ACC112 (cell line): Measurements from ENCODE around the gene CTXND2.
"Not testable (repeated sequence)": the region's sequence is repeated elsewhere in the genome, so short reads cannot be mapped to it uniquely, and the experiment has no call there.

ENCODE experiments used
- H2AFZ ChIP-seq: fragments of 200-600 bp; sonication (generic); one replicate; pipeline ENCODE4 v1.6.0; 2017; ENCODE audit warnings: antibody characterized with exemption, low read length; ENCODE audit not compliant: unreplicated experiment
- H3K27ac ChIP-seq: fragments of 200-600 bp; sonication (generic); 2 replicates; pipeline ENCODE4 v1.5.1; 2014; ENCODE audit warnings: low read depth, mild to moderate bottlenecking, antibody characterized with exemption, low read length, moderate library complexity
- H3K27me3 ChIP-seq: fragments of 200-600 bp; sonication (generic); 2 replicates; pipeline ENCODE4 v1.6.1; 2014; ENCODE audit warnings: mild to moderate bottlenecking, antibody characterized with exemption, low read length, moderate library complexity, mixed read lengths; ENCODE audit not compliant: insufficient read depth
- H3K36me3 ChIP-seq: fragments of 200-600 bp; sonication (generic); 2 replicates; pipeline ENCODE4 v1.6.1; 2016; ENCODE audit warnings: mild to moderate bottlenecking, antibody characterized with exemption, low read length, moderate library complexity, mixed read lengths; ENCODE audit not compliant: insufficient read depth
- H3K4me1 ChIP-seq: fragments of 200-600 bp; sonication (generic); one replicate; pipeline ENCODE4 v1.6.1; 2016; ENCODE audit warnings: low read length, mixed read lengths; ENCODE audit not compliant: insufficient read depth, unreplicated experiment, control insufficient read depth
- H3K4me3 ChIP-seq: fragments of 200-600 bp; sonication (generic); 2 replicates; pipeline ENCODE4 v1.5.1; 2014; ENCODE audit warnings: mild to moderate bottlenecking, low read depth, low read length
- H3K79me2 ChIP-seq: fragments of 200-600 bp; sonication (generic); one replicate; pipeline ENCODE4 v1.6.0; 2016; ENCODE audit warnings: low read length; ENCODE audit not compliant: control insufficient read depth, unreplicated experiment, insufficient read depth

The CTXND2 gene

DNA sequence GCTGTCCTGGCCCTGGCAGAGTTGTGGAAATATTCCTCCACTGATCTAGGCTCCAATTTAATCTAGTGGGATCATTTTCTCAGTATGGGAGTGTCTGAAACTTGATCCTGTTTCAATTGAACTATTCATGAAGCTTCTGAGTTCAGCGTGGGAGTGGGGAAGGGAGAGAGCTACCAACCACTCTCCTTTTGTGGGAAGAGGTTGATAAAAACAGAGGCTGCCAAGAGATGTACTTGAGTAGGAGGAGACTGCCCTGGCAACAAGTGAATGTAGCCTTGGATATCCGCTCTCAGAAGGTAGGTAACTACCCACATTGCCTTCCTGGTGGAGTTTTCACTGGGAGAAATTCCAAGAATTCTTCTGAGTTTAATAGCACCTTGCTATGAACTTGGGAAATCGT is at the start of gene CTXND2:
Gene CTXND2, plus strand, starts transcription at position 119 of the 400 bp plus-strand sequence. CDS start 25,179 bp downstream, outside the sequence.
- Histone ChIP-seq H2AFZ (no peak within 1 kb of the TSS), H3K27me3 (no peaks in the 10 kb centered on the region), H3K27ac (no peak within 1 kb of the TSS), H3K4me3 (no peak within 1 kb of the TSS), H3K79me2 (no peaks in the 10 kb centered on the region), H3K36me3 (no peaks in the 10 kb centered on the region), H3K4me1 (peaks cover 4% of the 10 kb centered on the region)

DNA sequence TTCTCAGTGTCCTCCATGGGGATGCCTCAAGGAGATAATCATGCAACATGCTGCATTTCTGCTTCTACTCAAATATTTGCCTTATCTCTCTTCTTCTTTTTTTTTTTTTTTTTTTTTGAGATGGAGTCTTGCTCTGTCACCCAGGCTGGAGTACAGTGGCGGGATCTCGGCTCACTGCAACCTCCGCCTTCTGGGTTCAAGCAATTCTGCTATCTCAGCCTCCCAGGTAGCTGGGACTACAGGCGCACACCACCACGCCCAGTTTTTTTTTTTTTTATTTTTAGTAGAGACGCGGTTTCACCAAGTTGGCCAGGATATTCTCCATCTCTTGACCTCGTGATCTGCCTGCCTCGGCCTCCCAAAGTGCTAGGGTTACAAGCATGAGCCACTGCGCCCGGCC is 46.1 kb upstream of the CTXND2 start:
- not testable (repeated sequence) for H2AFZ ChIP-seq, H3K27me3 ChIP-seq, H3K79me2 ChIP-seq, H3K4me3 ChIP-seq, H3K4me1 ChIP-seq, H3K27ac ChIP-seq
- peaks cover 13% of the 10 kb centered on the region for H3K36me3 ChIP-seq

DNA sequence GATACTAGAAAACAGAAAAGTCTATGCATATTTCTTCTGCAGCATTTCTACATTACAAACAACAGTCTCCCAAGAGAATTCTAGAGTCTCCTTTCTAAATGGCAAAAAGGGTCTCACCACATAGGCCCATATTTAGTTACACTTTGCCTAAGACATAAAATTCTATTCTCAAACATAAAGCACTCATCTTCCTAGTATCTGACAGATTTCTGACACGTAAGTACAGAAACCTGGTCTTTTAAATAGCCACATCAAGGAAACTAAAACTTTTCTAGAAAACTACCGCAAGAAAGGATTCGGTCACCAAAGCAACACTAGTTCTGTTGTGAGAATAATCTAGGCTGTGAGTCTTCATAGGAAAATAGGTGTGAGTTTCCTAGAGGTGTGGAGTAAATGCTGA is 45.3 kb upstream of the CTXND2 start:
- H3K4me3 ChIP-seq, result no peak overlapping the region

DNA sequence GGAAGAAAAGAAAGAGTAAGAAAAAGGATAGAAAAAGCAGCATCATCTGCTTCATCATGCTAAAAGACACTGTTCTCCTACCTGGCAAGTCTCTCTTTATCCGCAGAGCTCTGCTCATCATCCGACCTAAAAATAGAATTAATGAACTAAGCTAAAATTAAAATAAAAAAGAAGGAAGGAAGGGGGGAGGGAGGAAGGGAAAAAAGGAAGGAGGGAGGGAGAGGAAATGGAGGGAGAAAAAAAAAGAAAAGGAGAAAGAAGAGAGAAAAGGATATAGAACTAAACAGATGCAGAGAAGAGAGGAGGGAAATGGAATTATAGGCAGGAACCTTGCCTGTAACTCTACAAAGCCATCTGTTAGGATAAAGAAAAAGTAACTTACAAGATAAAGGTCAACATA is 44.6 kb upstream of the CTXND2 start:
- Histone ChIP-seq H3K79me2 (no peaks in the 10 kb centered on the region), H3K27me3 (no peaks in the 10 kb centered on the region), H3K4me1 (no peaks in the 10 kb centered on the region), H2AFZ (no peak overlapping the region), H3K36me3 (peaks cover 7% of the 10 kb centered on the region; the same call in 1 of the 2 replicates), H3K27ac (no peak overlapping the region), H3K4me3 (no peak overlapping the region)

More for the DNA sequence above, 45.3 kb upstream of the CTXND2 start:
- H2AFZ ChIP-seq, result no peak overlapping the region
- H3K36me3 ChIP-seq, result peaks cover 7% of the 10 kb centered on the region
- H3K27me3 ChIP-seq, result no peaks in the 10 kb centered on the region
- H3K27ac ChIP-seq, result no peak overlapping the region
- H3K4me1 ChIP-seq, result no peaks in the 10 kb centered on the region
- H3K79me2 ChIP-seq, result no peaks in the 10 kb centered on the region

DNA sequence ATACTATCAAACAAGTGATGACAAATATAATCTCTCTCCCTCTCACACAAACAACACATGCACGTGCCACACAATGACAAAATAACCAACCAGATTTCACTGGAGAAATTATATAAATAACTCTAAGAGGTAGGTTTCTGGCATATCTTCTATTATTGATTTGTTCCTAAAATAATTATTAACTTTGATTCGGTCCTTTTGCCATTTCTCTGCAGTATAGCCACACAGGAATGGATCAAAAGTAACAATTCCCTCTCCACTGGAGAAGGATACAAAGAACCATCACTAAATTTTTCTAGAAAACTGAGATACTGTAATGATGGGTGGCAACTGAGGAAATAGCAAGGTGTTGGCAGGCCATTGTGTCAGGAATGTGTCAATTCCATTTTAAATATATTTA is 44.0 kb upstream of the CTXND2 start:
- H3K79me2 ChIP-seq, result no peaks in the 10 kb centered on the region
- no peak overlapping the region for H3K27ac ChIP-seq
- H2AFZ ChIP-seq, result no peak overlapping the region
- H3K4me3 ChIP-seq, result no peak overlapping the region
- H3K36me3 ChIP-seq, result peaks cover 7% of the 10 kb centered on the region; the same call in 1 of the 2 replicates
- no peaks in the 10 kb centered on the region for H3K4me1 ChIP-seq
- H3K27me3 ChIP-seq, result no peaks in the 10 kb centered on the region

DNA sequence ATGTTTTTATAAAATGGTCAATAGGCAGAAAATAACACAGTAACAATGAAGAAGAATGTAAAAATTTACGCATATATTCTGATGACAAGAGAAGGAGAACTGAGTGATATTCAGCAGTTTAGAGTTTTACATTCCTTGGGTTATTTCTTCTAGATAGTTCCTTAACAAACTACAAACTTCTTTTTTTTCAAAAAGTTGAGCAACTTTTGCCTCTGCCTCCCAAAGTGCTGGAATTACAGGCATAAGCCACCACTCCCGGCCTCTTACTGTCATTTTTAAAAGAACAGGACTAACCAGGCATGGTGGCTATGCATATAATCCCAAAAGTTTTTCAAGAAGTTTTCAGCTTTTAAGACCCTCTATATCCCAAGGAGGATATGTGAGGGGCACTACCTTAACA is 43.5 kb upstream of the CTXND2 start:
- Histone ChIP-seq H3K4me1 (no peaks in the 10 kb centered on the region), H3K4me3 (no peak overlapping the region), H3K27ac (no peak overlapping the region), H3K27me3 (no peaks in the 10 kb centered on the region), H3K36me3 (peaks cover 7% of the 10 kb centered on the region; the same call in 1 of the 2 replicates), H3K79me2 (no peaks in the 10 kb centered on the region), H2AFZ (no peak overlapping the region)

DNA sequence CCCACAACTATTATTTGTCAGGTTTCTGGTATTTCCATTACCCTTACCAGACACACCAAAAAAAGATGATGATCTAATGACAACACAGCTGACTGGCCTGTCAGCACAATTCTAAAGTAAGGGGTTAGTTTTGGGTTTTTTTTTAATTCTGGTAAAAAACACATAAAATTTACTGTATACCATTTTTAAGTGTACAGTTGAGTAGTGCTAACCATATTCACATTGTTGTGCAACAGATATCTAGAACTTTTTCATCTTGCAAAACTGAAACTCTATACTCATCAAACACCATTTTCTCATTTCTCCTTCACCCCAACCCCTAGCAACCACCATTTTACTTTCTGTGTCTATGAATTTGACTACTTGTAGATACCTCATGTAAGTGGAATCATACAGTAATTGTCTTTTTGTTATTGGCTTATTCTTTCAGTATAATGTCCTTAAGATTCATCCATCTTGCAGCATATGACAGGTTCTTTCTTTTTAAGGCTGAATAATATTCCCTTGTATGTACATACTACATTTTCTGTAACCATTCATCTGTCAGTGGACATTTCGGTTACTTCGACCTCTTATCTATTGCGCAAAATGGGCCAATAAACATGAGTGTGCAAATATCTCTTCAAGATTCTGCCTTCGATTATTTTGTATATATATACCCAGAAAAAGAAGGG is 40.3 kb upstream of the CTXND2 start:
- H3K4me3 ChIP-seq, result no peak overlapping the region
- H2AFZ ChIP-seq, result no peak overlapping the region
- H3K79me2 ChIP-seq, result no peaks in the 10 kb centered on the region
- H3K27ac ChIP-seq, result no peak overlapping the region
- no peaks in the 10 kb centered on the region for H3K4me1 ChIP-seq
- no peaks in the 10 kb centered on the region for H3K27me3 ChIP-seq
- no peaks in the 10 kb centered on the region; the same call in 1 of the 2 replicates for H3K36me3 ChIP-seq

DNA sequence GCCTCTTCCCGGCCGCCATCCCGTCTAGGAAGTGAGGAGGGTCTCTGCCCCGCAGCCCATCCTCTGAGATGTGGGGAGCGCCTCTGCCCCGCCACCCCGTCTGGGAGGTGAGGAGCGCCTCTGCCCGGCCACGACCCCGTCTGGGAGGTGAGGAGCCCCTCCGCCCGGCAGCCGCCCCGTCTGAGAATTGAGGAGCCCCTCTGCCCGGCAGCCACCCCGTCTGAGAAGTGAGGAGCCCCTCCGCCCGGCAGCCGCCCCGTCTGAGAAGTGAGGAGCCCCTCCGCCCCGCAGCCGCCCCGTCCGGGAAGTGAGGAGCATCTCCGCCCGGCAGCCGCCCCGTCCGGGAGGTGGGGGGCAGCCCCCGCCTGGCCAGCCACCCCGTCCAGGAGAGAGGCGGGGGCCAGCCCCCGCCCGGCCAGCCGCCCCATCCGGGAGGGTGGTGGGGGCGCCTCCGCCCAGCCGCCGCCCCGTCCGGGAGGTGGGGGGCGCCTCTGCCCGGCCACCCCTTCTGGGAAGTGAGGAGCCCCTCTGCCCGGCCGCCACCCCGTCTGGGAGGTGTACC is 36.1 kb upstream of the CTXND2 start:
- not testable (repeated sequence) for H3K27me3 ChIP-seq, H3K79me2 ChIP-seq, H3K4me1 ChIP-seq, H2AFZ ChIP-seq, H3K4me3 ChIP-seq, H3K27ac ChIP-seq
- peaks cover 17% of the 10 kb centered on the region for H3K36me3 ChIP-seq

DNA sequence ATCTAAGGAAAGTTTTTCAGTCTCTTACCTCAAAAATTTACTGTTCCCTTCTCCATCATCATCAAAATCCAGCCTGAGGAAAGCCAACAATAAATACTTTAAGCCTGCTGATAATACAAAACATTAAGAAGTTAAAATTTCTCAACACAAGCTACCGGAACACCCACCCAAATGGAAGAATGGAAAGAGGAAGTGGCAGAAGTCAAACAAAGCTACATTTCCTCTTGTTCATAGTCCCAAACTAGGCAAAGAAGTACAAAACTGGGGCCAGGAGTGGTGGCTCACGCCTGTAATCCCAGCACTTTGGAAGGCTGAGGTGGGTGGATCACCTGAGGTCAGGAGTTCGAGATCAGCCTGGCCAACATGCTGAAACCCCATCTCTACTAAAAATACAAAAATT is 34.2 kb upstream of the CTXND2 start:
- H3K4me1 ChIP-seq, H3K79me2 ChIP-seq, H3K27ac ChIP-seq, H3K4me3 ChIP-seq, H2AFZ ChIP-seq, H3K27me3 ChIP-seq: not testable (repeated sequence)
- H3K36me3 ChIP-seq, result peaks cover 28% of the 10 kb centered on the region

DNA sequence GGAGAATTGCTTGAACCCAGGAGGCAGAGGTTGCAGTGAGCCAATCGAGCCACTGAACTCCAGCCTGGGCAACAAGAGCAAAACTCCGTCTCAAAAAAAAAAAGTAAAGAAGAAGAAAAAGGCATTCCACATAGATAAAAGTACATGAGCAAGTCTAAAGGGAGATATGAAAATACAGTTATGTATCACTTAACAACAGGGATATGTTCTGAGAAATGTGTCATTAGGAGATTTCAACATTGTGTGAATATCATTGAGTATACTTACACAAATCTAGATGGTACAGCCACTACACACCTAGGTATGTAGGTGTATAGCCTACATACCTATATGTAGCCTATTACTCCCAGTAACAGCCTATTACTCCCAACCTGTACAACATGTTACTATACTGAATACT is 23.2 kb upstream of the CTXND2 start:
- peaks cover 18% of the 10 kb centered on the region for H3K36me3 ChIP-seq
- H2AFZ ChIP-seq, result no peak overlapping the region
- peaks cover 63% of the 10 kb centered on the region for H3K79me2 ChIP-seq

DNA sequence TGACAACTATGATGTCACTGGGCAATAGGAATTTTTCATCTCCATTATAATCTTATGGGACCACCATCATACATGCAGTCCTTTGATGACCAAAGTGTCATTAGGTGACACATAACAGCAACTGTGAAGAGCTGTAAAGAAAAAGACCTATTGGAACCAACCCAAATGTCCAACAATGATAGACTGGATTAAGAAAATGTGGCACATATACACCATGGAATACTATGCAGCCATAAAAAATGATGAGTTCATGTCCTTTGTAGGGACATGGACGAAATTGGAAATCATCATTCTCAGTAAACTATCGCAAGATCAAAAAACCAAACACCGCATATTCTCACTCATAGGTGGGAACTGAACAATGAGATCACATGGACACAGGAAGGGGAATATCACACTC is 22.7 kb upstream of the CTXND2 start:
- not testable (repeated sequence) for H2AFZ ChIP-seq, H3K27ac ChIP-seq, H3K4me3 ChIP-seq, H3K27me3 ChIP-seq, H3K4me1 ChIP-seq
- peaks cover 22% of the 10 kb centered on the region for H3K36me3 ChIP-seq
- peaks cover 67% of the 10 kb centered on the region for H3K79me2 ChIP-seq

More for the DNA sequence above, 23.2 kb upstream of the CTXND2 start:
- no peaks in the 10 kb centered on the region for H3K27me3 ChIP-seq
- H3K27ac ChIP-seq, result no peak overlapping the region
- no peaks in the 10 kb centered on the region for H3K4me1 ChIP-seq
- no peak overlapping the region for H3K4me3 ChIP-seq
